Mesodermal cell (in vitro differentiated cells): ENCODE measurements around the gene NOTO.
"Not testable (repeated sequence)": the region's sequence is repeated elsewhere in the genome, so short reads cannot be mapped to it uniquely, and the experiment has no call there.

Source experiments
- H3K27ac ChIP-seq: 2 replicates; pipeline ENCODE4 v1.7.0; 2013; ENCODE audit warnings: mild to moderate bottlenecking, low read depth, low read length, moderate library complexity; ENCODE audit not compliant: severe bottlenecking
- H3K36me3 ChIP-seq: 2 replicates; pipeline ENCODE4 v1.7.1; 2013; ENCODE audit warnings: mild to moderate bottlenecking, low read length, moderate library complexity; ENCODE audit not compliant: control insufficient read depth, insufficient read depth
- H3K4me1 ChIP-seq: one replicate; pipeline ENCODE4 v1.7.1; 2013; ENCODE audit warnings: mild to moderate bottlenecking, low read length; ENCODE audit not compliant: insufficient read depth, control insufficient read depth, poor library complexity, severe bottlenecking
- H3K4me3 ChIP-seq: 2 replicates; pipeline ENCODE4 v1.7.0; 2013; ENCODE audit warnings: low read length, control low read depth, mild to moderate bottlenecking; ENCODE audit not compliant: insufficient read depth, poor library complexity, severe bottlenecking; ENCODE audit errors: extremely low read depth
- H3K9me3 ChIP-seq: 2 replicates; pipeline ENCODE4 v1.7.1; 2013; ENCODE audit warnings: mild to moderate bottlenecking, low read length, moderate library complexity; ENCODE audit not compliant: control insufficient read depth
- WGBS, 2 experiments: methylation state at CpG; one replicate each; pipeline ENCODE4 v1.1.5; 2013; ENCODE audit warnings: missing lambda C conversion rate in 2 of 2; ENCODE audit not compliant: insufficient coverage in 2 of 2; 5-methylcytosine and 5-hydroxymethylcytosine counted together

The NOTO gene

DNA sequence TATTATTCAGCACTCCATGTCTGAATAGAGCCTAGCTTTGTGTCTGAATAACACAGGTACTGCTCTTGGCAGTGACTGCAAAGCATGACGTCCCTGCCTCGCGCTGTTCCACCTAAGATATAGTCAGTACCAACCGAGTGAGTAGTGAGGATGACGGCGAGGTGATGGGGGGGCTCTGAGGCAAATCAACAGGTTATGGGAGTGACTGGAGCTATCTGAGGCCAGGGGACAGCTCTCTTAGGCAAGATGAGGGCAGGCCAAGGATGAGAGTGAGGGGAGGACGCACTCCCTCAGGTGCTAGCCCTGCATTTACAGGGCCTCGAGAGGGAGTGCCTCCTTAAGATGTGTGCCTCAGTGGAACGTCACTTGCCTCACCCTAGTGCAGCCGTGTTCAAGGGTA is 28.1 kb upstream of the NOTO start:
- Histone ChIP-seq H3K9me3 (no peaks in the 10 kb centered on the region), H3K36me3 (no peaks in the 10 kb centered on the region), H3K4me1 (peaks cover 16% of the 10 kb centered on the region), H3K27ac (no peak overlapping the region), H3K4me3 (no peak overlapping the region)
- 84 to 90% methylated on average over 7 to 10 of the region's 10 CpGs for WGBS, 2 experiments

DNA sequence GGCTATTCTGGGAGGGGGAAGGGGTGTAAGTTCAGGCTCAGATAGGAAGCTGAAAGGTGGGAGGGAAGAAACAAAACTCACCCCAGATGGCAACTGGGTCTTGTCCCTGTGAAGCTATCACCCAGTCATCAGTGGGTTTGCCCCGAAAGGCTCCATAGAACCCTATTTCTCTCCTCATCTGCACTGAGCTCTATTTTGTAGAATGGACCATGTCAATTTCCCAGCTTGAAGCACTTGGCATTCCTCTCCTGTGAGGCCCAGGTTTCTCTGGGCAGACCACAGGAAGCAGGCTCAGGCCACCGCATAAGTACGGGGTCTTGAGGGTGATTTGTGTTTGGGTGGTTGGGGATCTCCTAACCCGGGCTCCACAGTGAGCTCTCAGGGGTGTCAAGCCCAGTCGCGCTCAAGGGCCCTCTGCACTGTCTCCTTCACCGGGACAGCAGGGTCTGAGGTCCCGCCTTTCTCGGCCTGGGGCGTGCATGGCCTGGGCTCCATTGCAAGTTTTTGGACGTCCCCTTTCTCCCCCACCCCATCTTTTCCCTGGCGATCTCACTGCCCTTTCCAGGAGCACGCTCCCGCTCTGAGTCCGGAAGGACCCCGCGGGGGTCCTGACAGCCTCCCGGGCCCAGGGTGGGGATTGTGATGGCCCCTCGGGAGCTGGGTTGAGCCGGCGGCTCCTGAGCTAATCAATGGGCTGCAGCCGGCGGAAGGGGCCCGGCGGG is 27.3 kb upstream of the NOTO start:
- 6 to 8% methylated on average over 17 of the region's 25 CpGs for WGBS, 2 experiments
- H3K27ac ChIP-seq: no peak overlapping the region
- H3K36me3 ChIP-seq: no peaks in the 10 kb centered on the region

DNA sequence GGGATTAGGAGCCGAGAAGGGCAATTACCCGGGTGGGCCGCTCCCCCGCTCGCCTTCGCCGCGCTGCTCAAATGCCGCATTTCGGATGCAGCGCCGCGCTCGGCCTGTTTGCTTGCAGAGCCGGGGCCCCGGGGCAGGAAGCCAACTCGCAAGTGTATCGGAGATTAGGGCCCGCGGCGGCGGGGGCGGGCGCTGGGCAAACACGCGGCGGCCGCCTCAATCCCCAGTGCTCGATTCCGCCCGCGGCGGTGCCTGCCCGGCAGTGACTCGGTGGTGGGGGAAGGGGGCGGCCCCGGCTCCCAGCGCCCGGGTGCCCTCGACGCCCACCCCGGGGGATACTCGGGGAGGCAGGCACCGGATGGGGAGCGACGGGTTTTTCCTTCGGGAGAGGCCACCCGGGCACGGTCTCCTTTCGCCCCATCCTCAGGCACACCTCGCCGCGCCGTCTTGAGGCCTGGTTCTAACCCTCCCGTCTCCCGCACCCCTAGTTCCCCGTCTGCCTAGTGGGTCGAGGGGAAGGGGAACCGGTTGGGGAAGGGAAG is 26.6 kb upstream of the NOTO start:
- 0 to 2% methylated on average over 32 to 40 of the region's 59 CpGs for WGBS, 2 experiments
- Histone ChIP-seq H3K4me3 (peak overlapping the region; percentile 28), H3K9me3 (no peaks in the 10 kb centered on the region), H3K4me1 (peaks cover 16% of the 10 kb centered on the region), H3K36me3 (no peaks in the 10 kb centered on the region), H3K27ac (no peak overlapping the region)

More for the DNA sequence above, 27.3 kb upstream of the NOTO start:
- peak overlapping the region; percentile 28 for H3K4me3 ChIP-seq
- H3K9me3 ChIP-seq: no peaks in the 10 kb centered on the region
- H3K4me1 ChIP-seq: peaks cover 16% of the 10 kb centered on the region

DNA sequence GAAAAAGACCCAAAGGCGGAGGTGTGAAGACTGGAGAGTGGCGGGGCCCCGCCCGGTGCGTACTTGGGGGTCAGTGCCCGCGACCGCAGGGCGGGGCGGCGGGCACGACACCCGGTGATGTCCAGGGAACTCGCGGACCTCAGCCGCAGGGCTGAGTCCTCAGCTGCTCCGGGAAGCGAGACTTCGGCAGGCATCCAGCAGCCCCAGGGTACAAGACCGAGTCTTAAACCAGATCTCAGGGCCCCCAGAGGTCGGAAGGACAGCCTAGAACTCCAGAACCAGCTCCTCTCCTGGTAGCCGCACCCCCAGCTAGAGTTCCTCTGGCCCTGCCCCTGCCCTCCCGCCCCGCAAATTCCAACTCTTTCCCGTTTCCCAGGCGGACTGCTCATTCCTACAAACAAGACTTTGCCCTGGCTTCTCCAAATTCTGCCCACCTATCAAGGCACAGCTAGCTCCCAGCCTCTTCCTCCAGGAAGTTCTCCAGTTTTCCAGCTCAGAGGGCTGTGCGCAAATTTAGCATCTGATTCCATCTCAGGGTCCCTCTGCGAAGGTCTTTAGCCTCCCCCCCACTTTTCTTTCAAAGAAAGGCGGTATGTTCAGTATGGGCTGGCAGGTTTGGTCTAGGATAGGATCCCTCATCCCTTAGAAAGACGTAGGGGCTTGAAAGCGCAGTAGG is 26.0 kb upstream of the NOTO start:
- WGBS, 2 experiments: 0 to 3% methylated on average over 26 to 27 of the region's 31 CpGs
- Histone ChIP-seq H3K4me3 (peak overlapping the region; percentile 44), H3K36me3 (no peaks in the 10 kb centered on the region), H3K4me1 (peaks cover 16% of the 10 kb centered on the region), H3K27ac (no peak overlapping the region), H3K9me3 (no peaks in the 10 kb centered on the region)

DNA sequence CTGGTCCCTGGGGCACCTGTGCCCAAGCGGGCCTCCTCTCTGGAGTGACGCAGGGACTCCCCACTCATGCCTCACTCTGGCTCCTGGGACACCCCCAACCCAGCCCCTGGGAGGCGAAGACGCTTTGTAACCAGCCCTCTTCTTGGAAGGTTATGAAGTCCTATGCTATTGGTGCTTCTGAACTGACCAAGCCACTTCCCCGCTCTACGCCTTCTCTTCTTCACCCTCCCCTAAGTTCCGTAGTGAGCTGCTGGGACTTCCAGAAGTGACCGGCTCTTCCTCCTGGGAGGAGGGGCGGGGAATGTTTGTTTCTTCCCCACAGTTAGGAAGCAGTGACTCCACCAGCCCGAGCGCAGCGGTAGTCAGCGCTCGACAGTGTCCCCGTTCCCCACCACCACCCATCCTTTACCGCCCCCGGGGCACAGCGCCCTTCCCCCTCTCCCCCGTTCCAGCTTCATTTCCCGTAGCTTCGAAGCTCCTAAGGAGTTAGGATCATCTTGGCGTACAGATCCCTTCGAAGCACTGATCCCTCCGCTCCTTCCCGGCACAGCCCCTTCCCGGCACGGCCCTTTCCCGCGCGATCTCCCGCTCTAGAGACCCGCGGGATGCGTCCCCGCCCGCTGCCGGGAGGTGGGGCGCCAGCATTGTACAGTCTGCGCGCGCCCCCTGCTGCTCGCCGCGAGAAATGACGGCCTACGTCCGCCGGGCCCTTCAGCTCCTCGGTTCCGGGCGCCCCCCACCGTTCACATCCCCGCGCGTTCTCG is 25.3 kb upstream of the NOTO start:
- WGBS, 2 experiments: 0% methylated on average over 47 to 49 of the region's 56 CpGs
- Histone ChIP-seq H3K9me3 (no peaks in the 10 kb centered on the region), H3K4me1 (peaks cover 16% of the 10 kb centered on the region), H3K36me3 (no peaks in the 10 kb centered on the region), H3K4me3 (peak overlapping the region; percentile 44), H3K27ac (peak overlapping the region; percentile 2)

DNA sequence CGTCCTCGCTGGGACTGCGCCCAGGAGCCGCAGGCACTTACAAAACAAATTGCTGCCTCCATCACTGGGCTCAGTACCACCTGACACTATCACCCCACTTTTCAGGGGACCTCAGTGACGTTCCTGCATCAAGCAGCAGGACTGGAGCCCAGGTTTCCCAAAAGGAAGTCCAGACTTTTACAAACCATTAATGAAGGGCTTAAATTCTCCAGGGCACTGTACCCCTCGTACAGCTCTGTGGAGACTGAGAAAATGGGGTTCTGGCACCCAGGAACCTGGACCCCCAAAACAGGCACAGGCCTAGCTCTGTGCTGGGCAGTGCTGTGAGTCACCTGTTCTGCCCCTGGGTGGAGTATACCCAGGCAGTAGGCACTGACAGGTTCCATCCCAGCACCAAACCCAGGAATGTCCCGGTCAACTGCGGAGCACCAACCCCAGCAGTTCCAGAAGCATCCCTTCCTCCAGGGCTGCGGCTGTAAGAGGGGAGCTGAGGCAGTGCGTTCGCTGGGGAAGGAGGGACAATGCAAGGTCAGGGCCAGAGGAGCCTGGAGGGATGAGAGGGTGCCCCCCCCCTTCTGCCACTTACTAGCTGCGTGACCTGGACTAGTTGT is 24.6 kb upstream of the NOTO start:
- 0 to 16% methylated on average over 4 to 8 of the region's 12 CpGs for WGBS, 2 experiments
- Histone ChIP-seq H3K36me3 (no peaks in the 10 kb centered on the region), H3K4me1 (peaks cover 16% of the 10 kb centered on the region), H3K4me3 (no peak overlapping the region), H3K27ac (no peak overlapping the region), H3K9me3 (no peaks in the 10 kb centered on the region)

DNA sequence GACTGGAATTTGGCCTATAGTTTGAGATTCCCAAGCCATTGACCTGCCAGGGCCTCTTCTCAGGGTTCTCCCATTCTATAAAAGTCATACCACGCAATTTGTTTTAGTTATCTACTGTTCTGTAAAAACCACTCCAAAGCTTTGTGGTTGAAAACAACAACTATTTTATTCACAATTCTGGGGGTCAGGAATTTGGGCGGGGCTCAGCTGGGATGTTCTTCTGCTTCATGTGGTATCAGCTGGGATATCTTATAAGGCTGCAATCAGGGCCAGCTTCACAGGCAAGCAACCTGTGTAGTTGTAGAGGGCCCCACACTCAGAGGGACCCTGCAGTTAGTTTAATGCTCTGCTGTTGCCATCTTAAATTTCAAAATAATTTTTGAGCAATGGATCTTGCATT is 16.4 kb upstream of the NOTO start:
- Histone ChIP-seq H3K36me3 (no peaks in the 10 kb centered on the region), H3K4me1 (no peaks in the 10 kb centered on the region), H3K4me3 (no peak overlapping the region), H3K27ac (no peak overlapping the region), H3K9me3 (no peaks in the 10 kb centered on the region)
- WGBS, 2 experiments: 100% methylated on average over 1 of the region's 2 CpGs; no CpG with 5 or more reads in 1 of the 2 experiments

DNA sequence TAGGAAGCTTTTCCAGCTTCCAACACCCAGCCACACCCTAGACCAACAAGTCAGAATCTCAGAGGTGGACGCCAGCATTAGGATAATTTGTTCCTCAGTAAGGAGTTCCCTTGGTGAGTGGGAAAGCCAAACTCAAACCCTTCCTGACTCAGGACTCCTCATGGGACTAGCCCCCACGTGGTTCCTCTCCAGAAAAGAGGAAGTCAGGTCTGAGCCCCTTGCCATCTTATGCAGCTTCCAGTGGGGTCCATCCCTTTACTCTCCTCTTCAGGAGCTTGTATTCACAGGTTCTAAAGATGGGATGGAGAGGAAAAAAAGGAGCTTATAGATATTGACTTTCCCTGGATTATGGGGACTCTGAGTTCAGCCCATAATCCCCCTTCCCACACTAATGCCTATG is 14.8 kb upstream of the NOTO start:
- Histone ChIP-seq H3K36me3 (no peaks in the 10 kb centered on the region), H3K9me3 (no peaks in the 10 kb centered on the region), H3K4me3 (no peak overlapping the region), H3K27ac (no peak overlapping the region), H3K4me1 (no peaks in the 10 kb centered on the region)
- WGBS, 2 experiments: 14% methylated on average over 1 of the region's 2 CpGs; no CpG with 5 or more reads in 1 of the 2 experiments

DNA sequence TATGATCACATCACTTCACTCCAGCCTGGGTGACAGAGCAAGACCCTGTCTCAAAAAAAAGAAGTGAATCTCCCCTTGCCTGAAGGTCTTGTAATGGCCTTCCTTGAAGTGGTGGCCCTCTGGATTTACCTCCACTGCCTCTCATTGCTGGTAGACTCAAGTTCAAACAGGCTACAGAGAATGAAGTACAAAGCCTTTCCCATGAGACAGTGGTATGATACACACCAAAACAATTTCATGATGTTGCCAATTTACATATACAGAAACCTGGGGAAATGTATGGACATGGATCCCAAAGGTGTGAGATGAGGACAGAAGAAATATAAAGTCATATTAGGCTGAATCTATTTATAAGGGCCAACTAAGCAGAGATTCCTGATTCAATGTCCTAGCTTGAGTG is 4.8 kb upstream of the NOTO start:
- Histone ChIP-seq H3K4me3 (no peak overlapping the region), H3K36me3 (no peaks in the 10 kb centered on the region), H3K27ac (no peak overlapping the region), H3K4me1 (peaks cover 6% of the 10 kb centered on the region), H3K9me3 (no peaks in the 10 kb centered on the region)

DNA sequence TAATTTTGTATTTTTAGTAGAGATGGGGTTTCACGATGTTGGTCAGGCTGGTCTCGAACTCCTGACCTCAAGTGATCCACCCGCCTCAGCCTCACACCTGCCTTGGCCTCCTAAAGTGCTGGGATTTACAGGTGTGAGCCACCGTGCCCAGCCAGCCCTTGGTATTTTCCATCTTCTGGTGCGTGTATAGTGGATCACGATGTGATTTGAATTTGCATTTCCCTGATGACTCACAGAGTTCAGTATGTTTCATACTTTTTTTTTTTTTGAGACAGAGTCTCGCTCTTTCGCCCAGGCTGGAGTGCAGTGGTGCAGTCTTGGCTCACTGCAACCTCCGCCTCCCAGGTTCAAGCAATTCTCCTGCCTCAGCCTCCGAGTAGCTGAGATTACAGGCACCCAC is 2.1 kb upstream of the NOTO start:
- WGBS, 2 experiments: 93 to 100% methylated on average over 3 to 8 of the region's 10 CpGs
- H3K27ac ChIP-seq, H3K36me3 ChIP-seq, H3K9me3 ChIP-seq, H3K4me3 ChIP-seq: not testable (repeated sequence)
- H3K4me1 ChIP-seq: peaks cover 11% of the 10 kb centered on the region
